ENCODE data around the gene FOXN1.

The FOXN1 gene

DNA sequence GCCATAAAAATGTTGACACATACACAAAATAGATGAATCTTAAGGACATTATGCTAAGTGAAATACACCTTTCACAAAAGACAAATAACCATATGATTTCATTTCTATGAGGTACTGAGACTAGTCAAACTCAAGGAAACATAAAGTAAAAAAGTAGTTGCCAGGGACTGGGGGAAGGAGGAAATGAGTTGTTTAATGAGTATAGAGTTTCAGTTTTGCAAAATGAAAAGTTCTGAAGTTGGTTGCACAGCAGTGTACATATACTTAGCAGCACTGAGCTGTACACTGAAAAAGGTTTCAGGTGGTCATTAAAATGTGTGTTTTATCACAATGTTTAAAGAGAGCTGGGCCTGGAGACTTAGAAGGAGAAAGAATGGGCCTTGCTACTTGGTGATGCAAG is 37.4 kb upstream of the FOXN1 start:
- TF ChIP-seq, protein P1, sequence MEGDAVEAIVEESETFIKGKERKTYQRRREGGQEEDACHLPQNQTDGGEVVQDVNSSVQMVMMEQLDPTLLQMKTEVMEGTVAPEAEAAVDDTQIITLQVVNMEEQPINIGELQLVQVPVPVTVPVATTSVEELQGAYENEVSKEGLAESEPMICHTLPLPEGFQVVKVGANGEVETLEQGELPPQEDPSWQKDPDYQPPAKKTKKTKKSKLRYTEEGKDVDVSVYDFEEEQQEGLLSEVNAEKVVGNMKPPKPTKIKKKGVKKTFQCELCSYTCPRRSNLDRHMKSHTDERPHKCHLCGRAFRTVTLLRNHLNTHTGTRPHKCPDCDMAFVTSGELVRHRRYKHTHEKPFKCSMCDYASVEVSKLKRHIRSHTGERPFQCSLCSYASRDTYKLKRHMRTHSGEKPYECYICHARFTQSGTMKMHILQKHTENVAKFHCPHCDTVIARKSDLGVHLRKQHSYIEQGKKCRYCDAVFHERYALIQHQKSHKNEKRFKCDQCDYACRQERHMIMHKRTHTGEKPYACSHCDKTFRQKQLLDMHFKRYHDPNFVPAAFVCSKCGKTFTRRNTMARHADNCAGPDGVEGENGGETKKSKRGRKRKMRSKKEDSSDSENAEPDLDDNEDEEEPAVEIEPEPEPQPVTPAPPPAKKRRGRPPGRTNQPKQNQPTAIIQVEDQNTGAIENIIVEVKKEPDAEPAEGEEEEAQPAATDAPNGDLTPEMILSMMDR (conservative IDR thresholded peaks at IDR 0.05; ENCODE audit: low read depth, low read length) = no peak
- no peak overlapping the region for H3K4me3 ChIP-seq (ENCODE audit: low read length)
- DNase-seq (ENCODE audit: low read depth) = no peak

DNA sequence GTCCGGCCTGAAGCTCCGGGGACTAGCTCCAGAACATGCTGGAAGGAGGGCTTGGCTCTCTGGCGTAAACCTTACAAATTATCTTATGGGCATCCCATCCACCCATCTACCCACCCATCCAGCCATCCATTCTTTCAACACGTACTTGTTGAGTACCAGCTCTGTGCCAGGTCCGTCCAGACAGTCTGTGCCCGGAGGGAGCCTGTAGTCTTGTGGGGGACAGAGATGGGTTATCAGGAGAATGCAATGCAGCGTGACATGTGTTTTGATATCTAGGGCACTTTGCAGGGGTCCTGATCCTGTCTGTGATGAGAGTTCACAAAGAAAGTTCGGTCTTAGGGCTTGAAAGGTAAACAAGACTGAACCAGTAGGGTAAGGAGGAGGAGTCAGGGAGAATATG is 36.8 kb upstream of the FOXN1 start:
- TF ChIP-seq, protein P1 (conservative IDR thresholded peaks at IDR 0.05; ENCODE audit: low read depth, low read length) = no peak
- H3K4me3 ChIP-seq (ENCODE audit: low read length) = no peak overlapping the region
- DNase-seq (ENCODE audit: low read depth) = no peak

DNA sequence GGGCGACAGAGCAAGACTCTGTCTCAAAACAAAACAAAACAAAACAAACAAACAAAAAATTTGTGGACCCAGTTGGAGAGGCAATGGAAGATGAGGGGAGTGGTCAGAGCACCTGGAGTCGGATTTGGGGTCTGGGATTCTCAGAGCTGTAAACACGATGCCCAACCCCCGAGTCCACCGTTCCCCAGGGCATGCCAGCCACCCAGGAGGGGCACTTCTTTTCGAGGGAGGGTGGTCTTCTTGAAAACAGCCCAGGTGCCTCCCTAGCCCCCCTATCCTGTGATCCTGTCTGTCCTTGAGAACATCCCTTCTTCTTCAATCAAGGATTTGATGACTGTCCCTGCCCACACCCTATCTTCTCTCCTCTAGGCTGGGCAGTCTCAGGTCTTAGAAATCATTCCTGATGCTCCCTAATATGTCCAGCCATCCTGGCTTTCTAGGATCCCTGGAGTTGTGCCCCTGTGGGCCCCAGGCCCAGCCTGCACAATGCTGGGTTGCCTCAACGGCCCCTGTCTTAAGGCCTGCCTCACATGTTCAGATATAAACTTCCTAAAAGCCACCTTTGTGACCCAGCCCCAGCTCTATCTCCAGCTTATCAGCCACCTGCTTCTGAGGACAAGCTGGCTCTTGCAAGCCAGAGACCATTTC is 35.8 kb upstream of the FOXN1 start:
- TF ChIP-seq, protein P1 (conservative IDR thresholded peaks at IDR 0.05; ENCODE audit: low read depth, low read length) = no peak
- no peak for DNase-seq (ENCODE audit: low read depth)
- no peak overlapping the region for H3K4me3 ChIP-seq (ENCODE audit: low read length)

DNA sequence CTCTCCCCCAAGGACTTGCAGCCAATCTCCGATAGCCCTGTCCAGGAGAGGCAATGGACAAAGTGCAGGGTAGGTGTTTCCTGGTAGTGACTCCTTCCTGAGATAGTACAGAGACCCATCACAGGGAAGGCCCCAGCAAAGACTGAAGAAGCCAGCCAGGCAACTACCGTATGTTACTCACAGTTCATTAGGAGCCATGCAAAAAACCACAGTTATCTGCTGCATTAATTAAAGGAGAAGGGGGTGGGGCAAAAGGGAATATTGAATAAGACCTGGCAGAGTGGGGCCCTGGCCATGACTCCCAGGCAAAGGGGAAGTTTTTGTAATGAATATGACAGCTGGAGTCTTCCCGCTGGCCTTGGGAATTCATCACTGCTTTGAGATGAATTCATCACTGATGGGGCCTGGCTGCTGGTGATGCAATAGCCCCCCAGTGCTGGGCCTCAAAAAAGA is 35.2 kb upstream of the FOXN1 start:
- DNase-seq (ENCODE audit: low read depth) = no peak
- TF ChIP-seq, protein P1 (conservative IDR thresholded peaks at IDR 0.05; ENCODE audit: low read depth, low read length) = no peak
- no peak overlapping the region for H3K4me3 ChIP-seq (ENCODE audit: low read length)

DNA sequence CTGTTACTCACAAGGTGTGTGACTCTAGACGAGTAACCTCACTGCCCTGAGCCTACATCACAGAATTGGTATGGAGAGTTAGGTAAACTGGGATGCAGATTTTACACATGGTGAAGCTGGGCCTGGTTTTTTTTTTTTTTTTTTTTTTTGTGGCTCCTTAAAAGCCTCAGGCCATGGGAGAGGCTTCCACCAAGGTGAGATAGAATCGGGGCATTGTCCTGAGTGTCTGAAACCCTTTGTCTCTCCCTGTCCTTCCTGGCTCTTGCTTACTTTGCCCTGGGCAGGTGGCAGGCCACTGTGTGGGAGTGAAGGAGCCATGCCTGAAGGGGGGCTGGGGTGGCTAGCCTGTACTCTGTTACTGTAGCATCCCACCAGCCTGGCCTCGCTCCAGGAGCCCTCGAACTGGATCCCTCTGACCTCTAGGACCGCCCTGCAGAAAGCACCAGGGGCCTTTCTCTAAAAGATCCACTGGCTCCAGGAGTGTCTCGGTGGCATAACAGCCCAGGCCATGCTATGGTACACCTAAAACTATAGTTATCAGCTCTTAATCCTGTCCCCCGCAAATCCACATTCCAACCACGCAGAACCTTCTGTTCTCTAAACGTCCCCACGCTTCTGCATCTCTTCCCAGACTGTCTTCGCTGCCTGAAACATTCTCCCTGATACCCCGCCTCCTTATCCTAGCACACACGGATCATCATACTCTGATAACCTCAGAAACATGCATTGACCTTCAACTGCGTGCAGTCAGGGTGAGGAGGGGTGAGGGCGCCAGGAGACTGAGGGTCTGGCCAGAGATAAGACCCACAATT is 34.4 kb upstream of the FOXN1 start:
- DNase-seq (ENCODE audit: low read depth) = no peak
- no peak overlapping the region for H3K4me3 ChIP-seq (ENCODE audit: low read length)
- TF ChIP-seq, protein P1 (conservative IDR thresholded peaks at IDR 0.05; ENCODE audit: low read depth, low read length) = no peak

DNA sequence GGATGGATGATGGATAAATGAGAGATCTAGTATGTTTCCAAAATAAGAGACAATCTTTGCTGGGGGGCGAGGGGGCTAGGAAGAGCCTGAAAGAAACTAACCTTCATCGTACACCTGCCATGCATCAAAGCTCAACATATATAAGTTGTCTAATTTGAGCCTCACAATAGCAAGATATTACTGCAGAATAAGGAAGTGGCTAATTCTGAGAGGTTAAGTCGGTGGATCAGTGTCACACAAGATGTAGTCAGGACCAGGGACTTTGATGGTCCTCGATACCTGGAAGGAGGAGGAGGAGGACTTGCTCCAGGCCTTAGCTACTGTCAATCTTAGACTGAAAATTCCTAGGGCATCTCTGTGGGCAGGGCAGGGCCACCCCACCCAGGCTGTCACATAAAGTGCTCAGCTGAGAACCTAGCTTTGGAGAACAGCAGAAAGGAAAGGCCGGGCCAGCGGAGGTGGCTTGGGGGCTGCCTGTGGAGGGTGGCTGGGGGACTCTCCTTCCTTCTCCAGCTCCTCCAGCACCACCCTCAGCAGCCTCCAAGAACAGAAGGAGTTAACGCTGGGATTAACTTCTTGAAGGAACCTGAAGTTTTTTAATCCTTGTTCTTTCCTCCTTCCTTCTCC is 33.2 kb upstream of the FOXN1 start:
- TF ChIP-seq, protein P1 (conservative IDR thresholded peaks at IDR 0.05; ENCODE audit: low read depth, low read length) = no peak
- H3K4me3 ChIP-seq (ENCODE audit: low read length) = no peak overlapping the region
- DNase-seq (ENCODE audit: low read depth) = no peak
